GM12875 (cell line): ENCODE data around the gene CHMP3.

Experiments
- H3K4me3 ChIP-seq: one replicate; pipeline ENCODE4 v1.5.1; 2011; ENCODE audit warnings: low read depth, low read length, control low read depth
- CTCF ChIP-seq: IDR thresholded peaks from 2 replicates; pipeline ENCODE4 v1.5.1; 2011; ENCODE audit warnings: low read depth, mild to moderate bottlenecking, control low read depth, inconsistent platforms, low read length, moderate library complexity, borderline replicate concordance; ENCODE audit not compliant: insufficient read depth

CHMP3 gene

GRCh38 chr2:86455181-86455580 lies 108.1 kb downstream of the CHMP3 start:
- H3K4me3 ChIP-seq = no peak overlapping the region
- no peak for TF ChIP-seq CTCF

DNA sequence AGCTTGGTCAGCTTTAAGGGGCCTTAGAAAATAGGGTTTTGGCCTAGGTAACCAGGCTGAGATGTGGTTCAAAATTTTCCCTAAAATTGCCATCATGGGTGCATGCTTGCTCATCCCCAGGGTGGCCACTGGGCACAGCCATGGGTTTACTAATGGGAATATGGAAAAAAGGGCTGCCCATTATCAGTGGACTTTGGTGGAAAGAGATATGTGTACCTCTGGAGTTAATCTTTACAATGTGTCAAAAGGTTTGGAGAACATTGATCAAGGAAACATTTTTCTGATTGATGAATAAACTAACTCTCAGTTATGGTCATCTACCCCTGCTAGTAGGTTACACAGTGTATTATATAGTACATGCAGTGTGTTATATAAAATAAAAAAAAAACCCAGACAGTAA lies 109.0 kb downstream of the CHMP3 start:
- TF ChIP-seq CTCF = no peak
- no peak overlapping the region for H3K4me3 ChIP-seq

GRCh38 chr2:86453836-86454235 lies 109.4 kb downstream of the CHMP3 start:
- TF ChIP-seq CTCF = no peak

More at GRCh38 chr2:86453836-86454235, 109.4 kb downstream of the CHMP3 start:
- H3K4me3 ChIP-seq = no peak overlapping the region
